GM18502 (cell line): Measurements from ENCODE around the gene TM9SF2.
"Not testable (repeated sequence)": the region's sequence is repeated elsewhere in the genome, so short reads cannot be mapped to it uniquely, and the experiment has no call there.

Experiments
- ATAC-seq: cut with Tn5 transposase; IDR thresholded peaks from one replicate; pipeline ENCODE4 v1.9.1; 2021; ENCODE audit warnings: mild to moderate bottlenecking; ENCODE audit not compliant: unreplicated experiment, poor library complexity

TM9SF2 gene

GRCh38 chr13:99527301-99527700 lies 26.0 kb downstream of the TM9SF2 start:
- no peak for ATAC-seq

GRCh38 chr13:99528547-99528946 lies 27.3 kb downstream of the TM9SF2 start:
- peak; percentile 81 for ATAC-seq

- no peak for ATAC-seq
Measured at GRCh38 chr13:99536023-99536422, 34.8 kb downstream of the TM9SF2 start.

GRCh38 chr13:99540530-99540929 lies 39.3 kb downstream of the TM9SF2 start:
- no peak for ATAC-seq

- peak; percentile 96 for ATAC-seq
Measured at GRCh38 chr13:99542788-99543406, 41.6 kb downstream of the TM9SF2 start.

GRCh38 chr13:99545361-99545760 lies 44.1 kb downstream of the TM9SF2 start:
- ATAC-seq, result no peak

GRCh38 chr13:99545979-99546378 lies 44.7 kb downstream of the TM9SF2 start:
- no peak for ATAC-seq

GRCh38 chr13:99546878-99547277 lies 45.6 kb downstream of the TM9SF2 start:
- no peak for ATAC-seq

GRCh38 chr13:99548448-99548847 lies 47.2 kb downstream of the TM9SF2 start:
- ATAC-seq, result peak; percentile 65

GRCh38 chr13:99553033-99553432 lies 51.8 kb downstream of the TM9SF2 start:
- no peak for ATAC-seq

- no peak for ATAC-seq
Measured at GRCh38 chr13:99555149-99555548, 53.9 kb downstream of the TM9SF2 start.

- ATAC-seq, result no peak
Measured at GRCh38 chr13:99556867-99557443, 55.7 kb downstream of the TM9SF2 start.

- no peak for ATAC-seq
Measured at GRCh38 chr13:99558570-99559180, 57.4 kb downstream of the TM9SF2 start.

GRCh38 chr13:99559560-99559959 lies 58.3 kb downstream of the TM9SF2 start:
- no peak for ATAC-seq

GRCh38 chr13:99563404-99563803 lies 62.1 kb downstream of the TM9SF2 start:
- no peak for ATAC-seq

GRCh38 chr13:99564386-99564785 lies 63.1 kb downstream of the TM9SF2 start:
- ATAC-seq, result no peak

- ATAC-seq, result no peak
Measured at GRCh38 chr13:99565478-99566124, 64.3 kb downstream of the TM9SF2 start.

- ATAC-seq, result no peak
Measured at GRCh38 chr13:99566125-99567083, 65.1 kb downstream of the TM9SF2 start.

- ATAC-seq, result not testable (repeated sequence)
Measured at GRCh38 chr13:99568901-99569300, 67.6 kb downstream of the TM9SF2 start.

GRCh38 chr13:99572131-99572530 lies 70.9 kb downstream of the TM9SF2 start:
- no peak for ATAC-seq
